ENCODE measurements around the gene DEGS1. TPM values are rescaled to one million over a fixed set of nuclear protein-coding genes. Genes with fewer than 3 reads are reported as not detected.

The DEGS1 gene
- total RNA-seq, 1 donor from 2014 or later, result 143 TPM

DNA sequence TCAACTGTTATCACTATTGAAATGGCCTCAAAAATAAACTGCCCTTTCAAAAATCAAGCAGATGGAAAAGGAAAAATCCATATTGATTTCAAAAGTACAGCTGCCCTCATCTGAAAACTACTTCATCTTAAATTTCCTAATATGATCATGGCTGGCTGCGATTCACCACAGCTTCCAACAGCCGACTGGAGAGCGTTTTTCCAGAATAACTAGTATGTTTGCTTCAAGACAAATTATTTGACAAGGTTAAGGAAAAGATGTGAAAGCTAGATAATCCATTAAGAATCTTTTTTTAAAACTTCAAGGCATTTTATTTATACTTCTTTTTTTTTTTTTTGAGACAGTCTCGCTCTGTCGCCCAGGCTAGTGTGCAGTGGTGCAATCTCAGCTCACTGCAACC is 4.1 kb upstream of the DEGS1 start:
- peaks cover 13% of the 10 kb centered on the region for H3K4me1 Mint-ChIP-seq (ENCODE audit: low read depth)
- no peak for DNase-seq (ENCODE audit: low spot score)
- TF ChIP-seq, protein P1, sequence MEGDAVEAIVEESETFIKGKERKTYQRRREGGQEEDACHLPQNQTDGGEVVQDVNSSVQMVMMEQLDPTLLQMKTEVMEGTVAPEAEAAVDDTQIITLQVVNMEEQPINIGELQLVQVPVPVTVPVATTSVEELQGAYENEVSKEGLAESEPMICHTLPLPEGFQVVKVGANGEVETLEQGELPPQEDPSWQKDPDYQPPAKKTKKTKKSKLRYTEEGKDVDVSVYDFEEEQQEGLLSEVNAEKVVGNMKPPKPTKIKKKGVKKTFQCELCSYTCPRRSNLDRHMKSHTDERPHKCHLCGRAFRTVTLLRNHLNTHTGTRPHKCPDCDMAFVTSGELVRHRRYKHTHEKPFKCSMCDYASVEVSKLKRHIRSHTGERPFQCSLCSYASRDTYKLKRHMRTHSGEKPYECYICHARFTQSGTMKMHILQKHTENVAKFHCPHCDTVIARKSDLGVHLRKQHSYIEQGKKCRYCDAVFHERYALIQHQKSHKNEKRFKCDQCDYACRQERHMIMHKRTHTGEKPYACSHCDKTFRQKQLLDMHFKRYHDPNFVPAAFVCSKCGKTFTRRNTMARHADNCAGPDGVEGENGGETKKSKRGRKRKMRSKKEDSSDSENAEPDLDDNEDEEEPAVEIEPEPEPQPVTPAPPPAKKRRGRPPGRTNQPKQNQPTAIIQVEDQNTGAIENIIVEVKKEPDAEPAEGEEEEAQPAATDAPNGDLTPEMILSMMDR (IDR thresholded peaks at IDR 0.05), result no peak
- no peaks in the 10 kb centered on the region for H3K36me3 Mint-ChIP-seq (ENCODE audit: low read depth)
- H3K27ac Mint-ChIP-seq (ENCODE audit: unreplicated experiment), result no peak overlapping the region
- H3K9me3 Mint-ChIP-seq (ENCODE audit: low read depth), result no peaks in the 10 kb centered on the region
- no peak overlapping the region for H3K4me3 Mint-ChIP-seq (ENCODE audit: unreplicated experiment)
- no peaks in the 10 kb centered on the region for H3K27me3 Mint-ChIP-seq (ENCODE audit: low read depth)

DNA sequence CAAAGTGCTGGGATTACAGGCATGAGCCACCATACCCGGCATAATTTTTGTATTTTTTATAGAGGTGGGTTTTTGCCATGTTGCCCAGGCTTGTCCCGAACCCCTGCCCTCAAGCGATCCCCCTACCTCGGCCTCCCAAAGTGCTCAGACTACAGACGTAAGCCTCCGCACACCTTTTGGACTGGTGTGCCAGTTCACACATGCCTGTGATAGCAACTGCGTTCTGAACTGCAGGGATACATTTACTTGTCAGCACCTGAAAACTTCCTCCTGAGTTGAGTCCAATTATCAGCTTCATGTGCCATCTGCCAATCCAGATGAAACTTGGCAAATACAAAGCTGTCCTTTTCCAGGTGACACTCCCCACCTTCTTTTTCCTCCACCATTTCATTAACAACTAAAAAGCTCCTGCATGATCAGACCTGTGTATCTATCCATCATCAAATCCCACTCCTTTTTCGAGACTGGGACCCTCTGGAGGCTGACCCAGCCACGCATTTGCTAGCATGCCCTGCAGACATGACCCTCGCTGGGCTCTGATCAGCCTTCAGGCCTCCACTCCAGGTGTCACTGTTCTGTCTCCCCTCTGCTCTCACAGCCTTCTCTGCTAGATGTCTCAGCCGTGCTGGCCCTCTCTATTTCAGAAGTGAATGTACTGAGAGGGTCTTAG is 2.1 kb upstream of the DEGS1 start:
- Mint-ChIP-seq H3K9me3 (ENCODE audit: low read depth) (no peaks in the 10 kb centered on the region), H3K4me3 (ENCODE audit: unreplicated experiment) (no peak overlapping the region), H3K27ac (ENCODE audit: unreplicated experiment) (no peak overlapping the region), H3K36me3 (ENCODE audit: low read depth) (peaks cover 2% of the 10 kb centered on the region), H3K27me3 (ENCODE audit: low read depth) (no peaks in the 10 kb centered on the region), H3K4me1 (ENCODE audit: low read depth) (peaks cover 26% of the 10 kb centered on the region)
- TF ChIP-seq, protein P1 (IDR thresholded peaks at IDR 0.05), result no peak
- DNase-seq (ENCODE audit: low spot score), result no peak

DNA sequence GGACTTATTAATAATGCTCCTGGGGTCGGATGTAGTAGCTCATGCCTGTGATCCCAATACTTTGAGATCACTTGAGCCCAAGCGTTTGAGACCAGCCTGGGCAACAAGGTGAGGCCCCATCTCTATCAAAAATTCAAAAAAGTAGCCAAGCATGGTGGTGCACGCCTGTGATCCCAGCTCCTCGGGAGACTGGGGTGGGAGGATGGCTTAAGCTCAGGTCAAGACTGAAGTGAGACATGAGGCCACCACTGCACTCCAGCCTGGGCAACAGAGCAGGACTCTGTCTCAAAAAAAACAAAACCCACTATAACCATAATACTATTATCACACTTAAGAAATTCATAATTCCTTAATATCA is 1.6 kb upstream of the DEGS1 start:
- Mint-ChIP-seq H3K36me3 (ENCODE audit: low read depth) (peaks cover 2% of the 10 kb centered on the region), H3K4me1 (ENCODE audit: low read depth) (peaks cover 31% of the 10 kb centered on the region), H3K27ac (ENCODE audit: unreplicated experiment) (no peak overlapping the region), H3K4me3 (ENCODE audit: unreplicated experiment) (no peak overlapping the region), H3K27me3 (ENCODE audit: low read depth) (no peaks in the 10 kb centered on the region), H3K9me3 (ENCODE audit: low read depth) (no peaks in the 10 kb centered on the region)
- no peak for DNase-seq (ENCODE audit: low spot score)
- TF ChIP-seq, protein P1 (IDR thresholded peaks at IDR 0.05), result no peak

DNA sequence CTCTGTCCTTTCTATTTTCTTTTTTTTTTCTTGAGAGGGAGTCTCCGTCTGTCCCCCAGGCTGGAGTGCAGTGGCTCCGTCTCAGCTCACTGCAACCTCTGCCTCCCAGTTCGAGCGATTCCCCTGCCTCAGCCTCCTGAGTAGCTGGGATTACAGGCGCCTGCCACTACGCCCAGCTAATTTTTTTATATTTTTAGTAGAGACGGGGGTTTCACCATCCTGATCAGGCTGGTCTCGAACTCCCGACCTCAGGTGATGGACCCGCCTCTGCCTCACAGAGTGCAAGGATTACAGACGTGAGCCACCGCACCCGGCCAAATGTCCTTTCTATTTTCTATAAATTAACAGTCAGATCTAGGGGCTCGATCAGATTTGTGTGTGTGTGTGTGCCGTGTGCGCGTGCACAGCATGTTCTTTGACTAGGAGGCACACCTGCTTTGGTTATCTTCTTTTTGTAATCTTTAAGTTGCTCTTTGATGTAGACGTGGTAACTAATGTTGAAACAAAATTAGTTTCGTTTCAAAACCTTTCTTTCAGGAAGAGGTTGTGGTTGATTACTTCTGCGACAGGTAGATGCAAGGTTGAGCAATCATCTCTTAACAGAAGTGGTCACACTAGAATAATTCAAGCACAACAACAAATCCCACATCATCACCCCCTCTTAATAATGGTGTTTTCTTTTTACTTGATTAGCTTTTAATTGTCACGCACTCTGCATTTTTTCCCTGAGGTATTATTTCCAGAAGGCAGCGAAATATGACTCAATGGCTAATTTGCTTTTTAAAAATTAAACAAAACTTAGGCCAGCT is 779 bp upstream of the DEGS1 start:
- H3K4me1 Mint-ChIP-seq (ENCODE audit: low read depth), result peaks cover 37% of the 10 kb centered on the region
- TF ChIP-seq, protein P1 (IDR thresholded peaks at IDR 0.05), result no peak
- H3K9me3 Mint-ChIP-seq (ENCODE audit: low read depth), result no peaks in the 10 kb centered on the region
- H3K36me3 Mint-ChIP-seq (ENCODE audit: low read depth), result peaks cover 2% of the 10 kb centered on the region
- no peaks in the 10 kb centered on the region for H3K27me3 Mint-ChIP-seq (ENCODE audit: low read depth)
- H3K4me3 Mint-ChIP-seq (ENCODE audit: unreplicated experiment), result peak overlapping the region; percentile 79
- peak overlapping the region; percentile 93 for H3K27ac Mint-ChIP-seq (ENCODE audit: unreplicated experiment)
- DNase-seq (ENCODE audit: low spot score), result no peak

DNA sequence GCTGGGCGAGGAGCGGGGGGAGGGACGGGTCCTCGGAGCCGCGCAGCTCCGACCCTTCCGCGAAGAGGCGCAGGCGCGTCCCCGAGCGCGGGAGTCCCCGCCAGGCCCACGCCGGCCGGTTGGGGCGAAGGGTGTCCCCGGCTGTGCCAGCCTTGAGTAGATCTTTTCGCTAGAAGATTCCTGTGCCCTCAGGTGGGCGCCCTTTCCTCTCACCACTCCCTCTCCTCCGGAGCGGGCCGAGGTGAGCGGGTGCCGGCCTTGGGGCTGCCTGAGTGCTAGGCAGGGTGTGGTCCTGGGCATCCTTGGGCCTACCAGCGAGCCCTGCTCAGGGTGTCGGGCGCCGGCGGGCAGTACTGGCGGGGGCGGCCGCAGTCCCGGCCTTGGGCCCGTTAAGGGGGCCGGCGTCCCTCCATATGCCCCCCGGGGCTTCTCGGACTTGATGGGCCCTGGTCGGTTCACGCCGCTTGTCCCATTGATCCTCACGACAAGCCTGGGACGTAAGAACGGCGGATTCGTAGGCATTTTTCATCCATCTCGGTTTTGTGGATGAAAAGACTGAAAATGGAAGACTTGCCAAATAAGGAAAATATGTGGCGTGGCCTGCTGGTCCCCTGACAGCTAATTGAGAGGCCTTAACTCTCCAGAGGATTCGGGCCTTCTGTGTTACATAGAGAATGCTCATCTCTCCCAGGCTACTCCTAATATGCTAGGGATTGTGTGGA is 712 bp downstream of the DEGS1 start:
- Mint-ChIP-seq H3K4me3 (ENCODE audit: unreplicated experiment) (peak overlapping the region; percentile 85), H3K9me3 (ENCODE audit: low read depth) (peaks cover 4% of the 10 kb centered on the region), H3K4me1 (ENCODE audit: low read depth) (peaks cover 40% of the 10 kb centered on the region), H3K27me3 (ENCODE audit: low read depth) (no peaks in the 10 kb centered on the region), H3K27ac (ENCODE audit: unreplicated experiment) (peak overlapping the region; percentile 90), H3K36me3 (ENCODE audit: low read depth) (peaks cover 5% of the 10 kb centered on the region)
- TF ChIP-seq, protein P1 (IDR thresholded peaks at IDR 0.05), result peak; percentile 31
- DNase-seq (ENCODE audit: low spot score), result peak; percentile 93
